Testis (tissue), 2 donors: ENCODE results near the gene MGST3.

Source experiments
- POLR2A ChIP-seq: fragments of 450-650 bp; IDR thresholded peaks from one replicate; pipeline ENCODE4 v1.6.1; 2017; ENCODE audit warnings: antibody characterized with exemption, mild to moderate bottlenecking, moderate library complexity
- TF ChIP-seq, protein P1 (sequence below), 3 experiments: fragments of 450-650 bp in 2 of 3; fragments of 200-600 bp in 1 of 3; sonication (generic) in 1 of 3; IDR thresholded peaks; one replicate each; pipeline ENCODE4 v1.5.1; 2016 to 2019; ENCODE audit warnings: antibody characterized with exemption in 3 of 3, mild to moderate bottlenecking in 2 of 3, moderate library complexity in 1 of 3

- TF ChIP-seq, protein P1, sequence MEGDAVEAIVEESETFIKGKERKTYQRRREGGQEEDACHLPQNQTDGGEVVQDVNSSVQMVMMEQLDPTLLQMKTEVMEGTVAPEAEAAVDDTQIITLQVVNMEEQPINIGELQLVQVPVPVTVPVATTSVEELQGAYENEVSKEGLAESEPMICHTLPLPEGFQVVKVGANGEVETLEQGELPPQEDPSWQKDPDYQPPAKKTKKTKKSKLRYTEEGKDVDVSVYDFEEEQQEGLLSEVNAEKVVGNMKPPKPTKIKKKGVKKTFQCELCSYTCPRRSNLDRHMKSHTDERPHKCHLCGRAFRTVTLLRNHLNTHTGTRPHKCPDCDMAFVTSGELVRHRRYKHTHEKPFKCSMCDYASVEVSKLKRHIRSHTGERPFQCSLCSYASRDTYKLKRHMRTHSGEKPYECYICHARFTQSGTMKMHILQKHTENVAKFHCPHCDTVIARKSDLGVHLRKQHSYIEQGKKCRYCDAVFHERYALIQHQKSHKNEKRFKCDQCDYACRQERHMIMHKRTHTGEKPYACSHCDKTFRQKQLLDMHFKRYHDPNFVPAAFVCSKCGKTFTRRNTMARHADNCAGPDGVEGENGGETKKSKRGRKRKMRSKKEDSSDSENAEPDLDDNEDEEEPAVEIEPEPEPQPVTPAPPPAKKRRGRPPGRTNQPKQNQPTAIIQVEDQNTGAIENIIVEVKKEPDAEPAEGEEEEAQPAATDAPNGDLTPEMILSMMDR (IDR thresholded peaks at IDR 0.05), result no peak
- TF ChIP-seq POLR2A, result no peak
These were observed 2.6 kb downstream of the MGST3 start for GRCh38 chr1:165633614-165634013.
